Activated naive CD4-positive, alpha-beta T cell treated with anti-CD3 and anti-CD28 coated beads, Interleukin-2, amount 50 U/mL, for 72 hours (primary cell): ENCODE measurements around the gene FAM117A. TPM values are rescaled to one million over a fixed set of nuclear protein-coding genes. Genes with fewer than 3 reads are reported as not detected.
A peak's percentile ranks its signal among the peaks of the same experiment; 100 is the strongest.
"Not testable (repeated sequence)": the region's sequence is repeated elsewhere in the genome, so short reads cannot be mapped to it uniquely, and the experiment has no call there.

ENCODE experiments used
- ATAC-seq, 2 donors: fragments of 150-1000 bp; cut with Tn5 transposase; 2 replicates each; pipeline ENCODE4 v1.10.0; 2021; ENCODE audit warnings: mild to moderate bottlenecking in 2 of 2, moderate library complexity in 2 of 2
- DNase-seq, 2 donors: peaks; one replicate each; pipeline ENCODE4 v3.0.0; 2021 to 2022; ENCODE audit warnings: low spot score in 2 of 2
- H3K27ac Mint-ChIP-seq, 2 donors: one replicate each; pipeline ENCODE4 v1.8.0; 2022; ENCODE audit warnings: mild to moderate bottlenecking in 2 of 2, mixed read lengths in 2 of 2
- H3K36me3 Mint-ChIP-seq, 2 donors: one replicate each; pipeline ENCODE4 v1.8.0; 2022; ENCODE audit warnings: mixed read lengths in 2 of 2
- H3K9me3 Mint-ChIP-seq, 2 donors: one replicate each; pipeline ENCODE4 v1.8.0; 2022; ENCODE audit warnings: mixed read lengths in 2 of 2
- total RNA-seq, 2 donors: library from RNA; stranded (reverse); gene quantifications; one replicate each; pipeline ENCODE4 v1.2.3, GENCODE V29; 2022

The FAM117A gene
- total RNA-seq, 2 donors from 2014 or later = 13.3 to 25.0 TPM

DNA sequence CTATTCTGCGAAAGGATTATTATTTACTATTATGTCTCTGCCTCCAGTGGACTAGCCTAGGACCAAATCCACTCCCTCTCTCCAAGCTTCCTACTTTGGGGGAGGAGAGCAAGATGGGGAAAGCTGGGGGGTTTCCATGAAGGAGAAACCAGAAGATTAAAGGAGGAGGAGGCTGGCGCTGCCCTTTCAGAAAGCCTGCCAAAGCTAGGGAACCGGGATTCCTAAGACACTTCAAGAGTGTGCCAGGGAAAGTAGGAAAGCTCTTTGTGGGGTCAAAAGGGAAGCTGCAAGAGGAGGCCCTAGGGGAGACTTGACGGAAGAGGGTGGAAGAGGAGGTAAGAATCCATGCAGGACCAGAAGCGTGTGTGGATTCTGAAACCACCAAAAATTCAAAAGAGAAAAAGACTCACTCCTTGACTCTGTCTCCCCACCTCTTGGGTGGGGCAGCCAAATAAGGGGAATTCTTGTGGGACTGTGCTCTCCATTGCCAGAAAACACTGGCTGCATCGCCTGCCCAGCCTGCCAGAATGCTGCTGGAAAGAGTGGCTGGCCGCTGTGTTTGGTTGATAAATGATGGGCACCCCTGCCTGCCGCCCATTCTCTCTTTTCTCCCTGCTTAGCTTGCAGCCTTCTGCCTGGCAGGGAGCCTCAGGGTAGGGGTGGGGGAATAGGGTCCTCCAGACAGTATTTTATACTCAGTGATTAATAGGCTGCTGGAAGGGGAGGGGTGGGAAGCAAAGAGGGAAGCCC, 12.8 kb upstream of the FAM117A start:
- ATAC-seq (no peak), DNase-seq (no peak)
- no peaks in the 10 kb centered on the region for H3K9me3 Mint-ChIP-seq
- H3K36me3 Mint-ChIP-seq = no peaks in the 10 kb centered on the region
- no peak overlapping the region for H3K27ac Mint-ChIP-seq

DNA sequence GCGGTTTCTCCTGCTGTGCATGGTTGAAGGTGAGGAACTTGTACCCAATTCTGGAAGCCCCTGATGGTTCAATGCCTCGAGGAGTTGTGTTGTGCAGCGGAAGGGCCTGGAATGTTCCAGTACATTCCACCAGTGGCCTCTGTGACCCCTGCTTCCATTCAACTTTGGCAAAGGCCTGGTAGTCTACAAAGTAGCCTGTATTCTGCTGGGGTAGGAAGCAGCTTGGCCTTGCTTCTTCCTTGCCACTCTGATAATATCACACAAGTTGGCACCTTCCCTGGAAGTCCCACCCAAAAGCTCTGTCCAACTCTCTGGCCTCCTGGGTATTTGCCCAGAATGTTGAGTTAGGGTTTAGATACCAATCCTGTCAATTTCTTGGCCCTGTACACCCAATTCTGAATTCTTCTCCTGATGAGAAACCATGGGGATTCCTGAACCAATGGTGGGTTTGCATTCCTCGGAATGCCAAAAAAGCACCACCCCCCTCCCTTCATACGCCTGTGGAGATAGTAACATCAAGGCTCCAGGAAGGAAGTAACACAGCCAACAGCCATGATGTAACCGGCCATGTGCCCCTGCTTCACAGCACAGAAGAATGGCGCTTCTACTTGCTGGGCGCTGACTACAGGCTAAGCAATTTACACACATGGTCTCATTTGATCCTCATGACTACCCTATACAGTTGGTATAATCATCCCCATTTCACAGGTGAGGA, 11.8 kb upstream of the FAM117A start:
- Mint-ChIP-seq H3K27ac (no peak overlapping the region), H3K9me3 (no peaks in the 10 kb centered on the region), H3K36me3 (no peaks in the 10 kb centered on the region)
- ATAC-seq (no peak), DNase-seq (no peak)

DNA sequence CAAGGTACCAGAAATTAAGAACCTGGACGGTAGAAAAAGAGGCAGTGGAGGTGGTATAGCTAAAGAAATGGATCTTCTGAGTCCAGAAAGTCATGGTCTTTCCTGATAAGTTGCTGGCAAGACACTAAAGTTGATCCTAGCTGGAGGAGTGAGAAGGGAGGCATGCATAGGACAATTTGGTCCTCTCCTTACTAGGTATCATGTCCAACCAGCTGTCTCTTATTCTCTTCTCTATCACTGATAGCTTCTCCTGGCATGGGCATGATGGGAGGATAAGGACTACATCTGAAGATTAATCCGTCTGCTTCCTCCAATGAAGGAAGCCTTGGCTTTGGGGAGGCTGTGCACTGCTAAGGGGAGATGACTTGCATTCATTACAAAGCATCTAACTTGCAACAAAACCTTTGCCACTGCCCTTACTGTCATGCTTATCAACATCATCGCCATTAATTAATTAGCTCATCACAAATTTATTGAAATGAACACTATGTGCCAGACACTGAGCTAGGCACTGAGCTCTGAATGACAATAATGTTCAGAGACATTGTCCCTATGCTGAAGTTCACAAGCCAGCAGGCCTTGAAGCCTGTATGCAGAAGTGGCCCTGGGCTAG, 3.1 kb upstream of the FAM117A start:
- H3K9me3 Mint-ChIP-seq = peaks cover 0 to 4% of the 10 kb centered on the region in 2 donors
- peaks cover 0 to 7% of the 10 kb centered on the region in 2 donors for H3K36me3 Mint-ChIP-seq
- no peak overlapping the region for H3K27ac Mint-ChIP-seq
- ATAC-seq (no peak), DNase-seq (no peak)

DNA sequence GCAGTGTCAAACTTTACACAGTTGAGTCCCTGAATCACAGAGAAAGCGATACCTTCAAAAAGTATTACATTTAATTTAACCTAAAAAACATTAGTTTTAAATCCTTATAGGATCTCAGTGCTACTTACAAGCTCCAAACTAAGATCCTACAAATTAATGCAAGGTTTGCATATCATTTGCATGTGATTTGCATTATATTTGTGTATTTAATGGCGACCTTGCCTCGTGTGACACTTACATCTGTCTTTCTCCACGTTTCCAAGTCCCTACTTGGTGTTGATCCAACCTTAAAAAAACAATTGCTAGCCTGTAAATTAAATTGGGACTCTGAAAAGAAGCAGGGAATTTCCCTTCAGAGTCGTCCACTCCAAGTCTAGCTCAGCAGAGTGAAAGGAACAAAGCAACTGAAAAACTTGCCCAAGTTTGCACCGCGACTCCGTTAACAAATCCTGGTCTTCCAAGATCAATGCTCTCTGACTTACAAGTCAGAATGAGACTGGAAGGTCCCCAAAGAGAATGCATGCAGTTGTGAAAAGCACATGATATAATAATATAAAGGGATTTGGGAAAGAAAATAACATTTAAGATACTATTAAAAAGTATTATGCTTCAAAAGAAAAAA, 739 bp upstream of the FAM117A start:
- peak overlapping the region in 1 of 2 donors; percentile 83 for H3K27ac Mint-ChIP-seq
- DNase-seq (no peak), ATAC-seq (no peak)
- peaks cover 0 to 7% of the 10 kb centered on the region in 2 donors for H3K36me3 Mint-ChIP-seq
- peaks cover 0 to 4% of the 10 kb centered on the region in 2 donors for H3K9me3 Mint-ChIP-seq

DNA sequence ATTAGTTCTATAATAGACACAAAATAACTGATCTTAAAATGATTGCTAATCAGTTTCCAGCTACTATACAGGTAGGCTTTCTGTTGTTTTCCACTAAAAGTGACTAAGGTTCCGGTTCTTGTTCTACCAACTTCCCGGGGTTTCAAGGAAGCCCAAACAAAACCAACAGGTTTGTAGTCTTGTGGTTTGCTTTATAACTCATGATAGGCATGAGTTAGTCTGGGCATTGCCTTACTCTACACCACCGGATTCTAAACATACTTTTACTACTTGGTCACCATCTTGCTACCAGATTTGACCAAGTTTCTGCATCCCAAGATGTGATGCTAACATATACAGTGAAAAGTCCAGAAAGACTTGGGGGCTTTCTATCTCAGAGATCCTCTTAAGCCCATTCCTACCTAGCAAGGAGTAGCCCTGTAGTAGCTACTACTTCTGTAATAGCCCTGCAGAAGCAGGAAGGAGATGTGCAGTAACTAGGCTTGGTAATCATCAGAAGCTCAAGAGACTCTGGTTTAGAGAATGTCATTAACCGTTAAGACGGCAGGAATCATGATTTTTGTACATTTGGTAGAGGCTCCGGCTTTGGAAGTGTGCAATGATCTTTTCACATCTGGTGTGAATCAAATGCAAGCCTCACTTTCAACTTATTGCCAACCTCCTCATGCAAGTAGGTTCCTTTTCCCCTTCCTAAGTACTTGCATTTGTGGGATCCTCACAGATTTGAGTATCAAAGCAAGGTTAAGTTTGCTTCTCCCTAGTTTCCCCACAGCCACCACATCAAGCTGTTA, 1.6 kb downstream of the FAM117A start:
- Mint-ChIP-seq H3K9me3 (peaks cover 0 to 4% of the 10 kb centered on the region in 2 donors), H3K27ac (peak overlapping the region; percentile 83 to 97), H3K36me3 (peaks cover 5 to 7% of the 10 kb centered on the region in 2 donors)
- ATAC-seq (no peak), DNase-seq (no peak)

DNA sequence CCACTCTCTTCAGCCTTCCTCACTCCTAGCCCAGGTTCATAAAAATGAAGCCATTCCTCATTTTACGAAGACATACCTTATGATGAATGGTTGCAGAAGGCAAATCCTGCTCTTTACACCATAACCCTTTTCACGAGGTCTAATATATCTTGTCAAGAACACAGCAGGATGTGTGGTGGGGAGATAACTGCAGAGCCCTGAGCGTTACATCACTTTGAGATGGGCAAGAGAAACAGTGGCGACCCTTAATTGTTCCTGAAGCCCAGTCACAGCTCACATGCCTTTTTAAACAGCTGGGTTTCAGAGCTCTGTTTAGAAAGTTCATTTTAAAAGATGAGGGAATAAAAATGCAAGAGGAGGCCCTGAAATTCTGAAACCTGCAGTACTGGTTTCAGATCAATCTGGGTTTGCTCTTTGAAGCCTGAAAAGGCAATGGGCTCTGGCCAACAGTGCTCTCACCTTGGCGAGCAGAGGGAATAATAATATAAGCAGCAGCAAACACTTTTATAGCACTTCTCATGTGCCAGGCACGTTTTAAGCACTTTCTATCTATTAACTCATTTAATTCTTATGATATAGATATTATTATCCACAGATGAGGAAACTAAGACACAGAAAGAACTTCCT, 2.9 kb downstream of the FAM117A start:
- Mint-ChIP-seq H3K9me3 (peaks cover 0 to 3% of the 10 kb centered on the region in 2 donors), H3K36me3 (peaks cover 5 to 7% of the 10 kb centered on the region in 2 donors), H3K27ac (peak overlapping the region; percentile 44 to 83)
- no peak for ATAC-seq
- DNase-seq = no peak

DNA sequence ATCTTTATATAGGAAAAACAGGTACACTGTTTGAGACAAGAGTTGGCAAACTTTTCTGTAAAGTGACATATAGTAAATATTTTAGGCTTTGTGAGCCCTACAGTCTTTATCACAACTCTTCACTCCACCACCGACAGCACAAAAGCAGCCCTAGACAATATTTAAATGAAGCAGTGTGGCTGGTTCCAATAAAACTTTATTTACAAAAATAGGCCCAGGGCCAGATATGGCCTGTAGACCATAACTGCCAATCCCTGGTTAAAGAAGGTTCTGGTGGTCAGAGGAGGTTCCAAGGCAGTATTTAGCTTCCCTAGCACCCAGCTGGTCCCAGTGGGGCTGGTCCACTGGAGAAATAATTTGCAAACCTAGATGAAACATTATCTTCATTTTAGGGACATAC, 3.6 kb downstream of the FAM117A start:
- ATAC-seq (no peak), DNase-seq (no peak)
- peaks cover 5 to 7% of the 10 kb centered on the region in 2 donors for H3K36me3 Mint-ChIP-seq
- peak overlapping the region in 1 of 2 donors; percentile 83 for H3K27ac Mint-ChIP-seq
- H3K9me3 Mint-ChIP-seq = no peaks in the 10 kb centered on the region

DNA sequence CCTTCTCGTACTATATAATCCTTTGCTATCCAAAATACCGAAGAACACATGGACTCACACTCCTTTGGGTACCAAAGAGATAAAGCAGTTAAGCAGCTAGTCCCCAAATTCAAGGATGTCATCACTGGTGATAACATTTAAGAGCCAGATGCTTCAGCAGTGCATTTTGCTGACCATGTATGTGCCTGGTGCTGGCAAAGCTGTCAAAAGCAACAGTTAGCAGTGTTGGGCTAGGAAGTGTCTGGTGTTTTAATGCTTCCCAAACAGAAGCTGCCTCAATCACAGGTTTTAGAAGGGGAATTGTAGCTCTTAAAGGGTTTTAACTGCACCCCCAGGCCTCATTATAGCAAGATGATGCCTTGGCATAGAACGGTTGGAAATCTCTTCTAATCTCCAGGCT, 4.7 kb downstream of the FAM117A start:
- Mint-ChIP-seq H3K9me3 (no peaks in the 10 kb centered on the region), H3K27ac (no peak overlapping the region), H3K36me3 (peaks cover 5 to 7% of the 10 kb centered on the region in 2 donors)
- ATAC-seq (no peak), DNase-seq (no peak)

DNA sequence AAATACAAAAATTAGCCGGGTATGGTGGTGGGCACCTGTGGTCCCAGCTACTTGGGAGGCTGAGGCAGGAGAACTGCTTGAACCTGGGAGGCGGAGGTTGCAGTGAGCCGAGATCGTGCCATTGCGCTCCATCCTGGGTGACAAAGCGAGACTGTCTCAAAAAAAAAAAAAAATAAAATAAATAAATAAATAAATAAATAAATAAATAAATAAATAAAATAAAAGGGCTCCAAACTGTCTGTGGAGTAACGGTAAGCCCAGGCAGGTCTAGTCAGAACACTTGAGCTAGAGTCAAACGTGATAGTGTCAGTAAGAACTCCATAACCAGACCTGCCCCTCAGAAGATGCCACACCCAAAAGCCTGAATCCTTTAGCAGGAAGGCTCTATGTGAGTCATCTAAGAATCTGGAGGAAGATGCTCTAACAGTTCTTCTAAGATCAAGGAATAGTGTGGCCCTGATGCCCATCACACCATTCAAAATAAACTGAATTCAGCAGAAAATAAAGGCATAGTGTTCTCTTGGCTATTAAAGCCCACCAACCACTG, 5.4 kb downstream of the FAM117A start:
- H3K27ac Mint-ChIP-seq, H3K9me3 Mint-ChIP-seq, DNase-seq, H3K36me3 Mint-ChIP-seq, ATAC-seq: not testable (repeated sequence)

DNA sequence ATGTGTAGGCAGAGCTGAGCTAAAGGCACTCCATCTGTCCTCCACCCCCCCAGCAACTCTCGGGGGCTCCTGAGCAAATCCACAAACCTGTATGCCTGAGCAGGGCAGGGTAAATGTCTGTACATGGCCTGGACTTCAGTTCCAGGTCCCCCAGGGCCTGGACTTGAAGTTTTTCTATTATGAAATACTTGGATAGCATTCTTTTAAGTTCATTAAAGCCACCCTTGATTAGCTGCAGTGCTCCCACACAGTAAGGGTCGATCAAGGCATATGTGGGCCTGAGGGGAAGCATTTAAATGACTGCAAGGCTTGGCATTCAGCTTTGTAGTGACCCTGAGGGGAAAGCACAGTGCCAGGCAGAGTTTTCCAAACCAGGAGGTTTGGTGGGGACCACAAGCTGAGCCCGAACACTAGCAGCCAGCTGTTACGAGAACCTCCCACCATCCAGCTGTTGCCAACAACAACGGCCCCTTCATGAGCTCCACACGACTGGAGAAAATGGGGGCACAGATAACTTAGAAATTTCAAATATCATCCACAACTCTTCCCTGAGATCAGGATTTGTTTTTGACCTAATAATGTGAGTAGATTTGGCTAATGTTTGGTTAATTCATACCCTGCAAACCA, 6.7 kb downstream of the FAM117A start:
- H3K27ac Mint-ChIP-seq = peak overlapping the region; percentile 6 to 79
- no peaks in the 10 kb centered on the region for H3K9me3 Mint-ChIP-seq
- H3K36me3 Mint-ChIP-seq = peaks cover 0 to 5% of the 10 kb centered on the region in 2 donors
- DNase-seq (no peak), ATAC-seq (no peak)

DNA sequence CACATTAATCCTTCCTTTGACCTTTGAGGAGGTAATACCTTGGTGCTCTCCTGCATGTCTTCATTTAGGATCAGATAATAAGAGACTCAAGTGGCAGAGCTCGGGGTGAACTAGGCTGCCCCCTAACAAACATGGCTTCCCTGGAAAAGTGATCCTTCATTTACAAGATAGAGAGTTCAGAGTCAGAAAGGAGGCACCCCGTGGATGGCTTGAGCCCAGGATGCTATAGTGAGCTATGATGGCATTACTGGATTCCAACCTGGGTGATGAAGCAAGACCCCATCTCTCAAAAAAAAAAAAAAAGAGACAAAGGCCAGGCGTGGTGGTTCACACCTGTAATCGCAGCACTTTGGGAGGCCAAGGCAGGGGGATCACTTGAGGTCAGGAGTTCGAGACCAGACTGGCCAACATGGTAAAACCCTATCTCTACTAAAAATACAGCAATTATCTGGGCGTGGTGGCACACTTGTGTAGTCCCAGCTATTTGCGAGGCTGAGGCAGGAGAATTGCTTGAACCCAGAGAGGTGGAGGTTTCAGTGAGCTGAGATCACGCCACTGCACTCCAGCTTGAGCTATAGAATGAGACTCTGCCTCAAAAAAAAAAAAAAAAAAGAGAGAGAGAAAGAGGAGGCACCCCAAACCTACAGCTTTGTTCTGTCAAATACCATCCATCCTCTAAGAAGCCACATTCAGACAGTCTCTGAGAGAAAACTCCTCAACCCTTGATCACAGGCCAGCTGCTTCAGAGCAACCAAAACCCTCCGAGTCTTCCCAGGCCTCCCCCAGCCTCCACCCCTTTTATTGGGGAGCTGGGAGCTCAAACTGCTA, 7.4 kb downstream of the FAM117A start:
- no peak for ATAC-seq
- peaks cover 0 to 5% of the 10 kb centered on the region in 2 donors for H3K36me3 Mint-ChIP-seq
- no peak for DNase-seq
- no peaks in the 10 kb centered on the region for H3K9me3 Mint-ChIP-seq
- peak overlapping the region; percentile 6 to 29 for H3K27ac Mint-ChIP-seq

DNA sequence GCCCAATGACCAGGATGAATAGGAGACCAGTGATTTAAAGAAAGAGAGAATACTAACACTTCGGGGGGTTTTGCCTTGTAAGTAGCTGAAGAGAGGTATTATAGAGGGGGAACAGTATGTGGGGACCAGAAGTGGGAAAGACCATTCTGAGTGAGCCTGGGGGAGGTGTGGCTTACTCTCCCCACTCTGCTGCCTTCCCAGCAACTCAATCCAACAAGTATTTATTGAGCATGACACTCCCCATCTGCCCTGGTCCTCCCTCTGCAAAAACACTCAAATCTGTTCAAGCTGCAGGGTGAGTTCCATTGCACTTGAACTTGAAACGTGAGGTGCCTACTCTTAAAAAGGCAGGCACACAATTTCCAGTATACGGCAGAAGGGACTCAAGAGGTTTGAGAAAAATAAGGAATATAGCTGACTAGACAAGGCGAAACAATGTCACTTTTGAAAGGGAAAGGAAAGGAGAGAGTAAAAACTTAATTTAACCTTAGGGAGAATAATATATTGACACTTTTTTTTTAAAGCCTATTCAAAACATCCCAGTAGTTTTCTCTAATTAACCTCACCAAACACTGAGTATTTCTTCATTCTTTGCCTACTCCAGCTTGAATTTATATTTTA, 8.2 kb downstream of the FAM117A start:
- no peak for ATAC-seq
- Mint-ChIP-seq H3K27ac (peak overlapping the region; percentile 6 to 16), H3K36me3 (peaks cover 0 to 5% of the 10 kb centered on the region in 2 donors), H3K9me3 (no peaks in the 10 kb centered on the region)
- no peak for DNase-seq

DNA sequence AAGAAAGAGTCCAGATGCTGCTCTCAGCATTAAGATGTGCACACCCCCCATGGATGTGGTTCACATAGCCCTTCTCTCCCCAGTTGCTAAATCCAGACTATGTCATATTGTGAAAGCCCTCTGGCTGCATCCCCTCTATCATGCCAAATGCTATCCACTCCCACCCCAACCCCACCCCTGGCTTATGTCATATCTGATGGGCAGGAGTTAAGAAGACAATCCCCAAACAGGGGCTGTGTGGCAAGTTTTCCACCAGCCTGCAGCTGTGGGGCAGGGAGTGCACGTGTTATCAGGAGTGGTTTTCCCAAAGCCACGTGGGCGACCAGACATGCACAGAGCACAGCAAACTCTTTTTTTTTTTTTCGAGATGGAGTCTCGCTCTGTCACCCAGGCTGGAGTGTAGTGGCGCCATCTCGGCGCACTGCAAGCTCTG, 10.0 kb downstream of the FAM117A start:
- DNase-seq = no peak
- Mint-ChIP-seq H3K27ac (no peak overlapping the region), H3K36me3 (peaks cover 0 to 5% of the 10 kb centered on the region in 2 donors), H3K9me3 (no peaks in the 10 kb centered on the region)
- no peak for ATAC-seq

DNA sequence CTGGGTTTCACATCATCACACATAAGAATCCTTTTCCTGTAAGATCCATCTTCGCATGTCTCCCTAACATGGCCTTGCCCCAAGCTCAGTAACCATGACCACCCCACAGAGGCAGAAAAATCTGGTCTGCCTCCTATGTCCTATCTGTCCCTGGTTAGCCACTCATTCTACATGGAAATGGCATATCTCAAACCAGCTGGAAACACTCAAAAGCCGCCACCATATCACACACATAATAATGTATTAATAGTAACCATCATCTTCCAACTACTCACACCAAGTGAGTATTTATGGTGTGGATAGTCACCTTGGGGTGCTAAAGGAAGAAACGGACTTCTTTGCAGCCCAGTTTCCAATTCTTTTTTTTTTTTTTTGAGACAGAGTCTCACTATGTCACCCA, 11.4 kb downstream of the FAM117A start:
- peak overlapping the region; percentile 13 to 61 for H3K27ac Mint-ChIP-seq
- no peaks in the 10 kb centered on the region for H3K9me3 Mint-ChIP-seq
- ATAC-seq (no peak), DNase-seq (no peak)
- H3K36me3 Mint-ChIP-seq = peaks cover 0 to 1% of the 10 kb centered on the region in 2 donors
